AG04449 (cell line): ENCODE data around the gene CRHR2.

ENCODE experiments used
- CTCF ChIA-PET: fragments of 350-600 bp; formaldehyde crosslinking; extraction: SDS; loops from one replicate; lab custom pipeline; 2021; ENCODE audit warnings: antibody characterized with exemption; lab: Yijun Ruan, JAX
- POLR2A ChIA-PET: fragments of 400-600, 350-600 bp; formaldehyde crosslinking; extraction: SDS; loops from one replicate; lab custom pipeline; 2020; ENCODE audit warnings: antibody characterized with exemption, inconsistent platforms; lab: Yijun Ruan, JAX
- DNase-seq: peaks from one replicate; pipeline ENCODE4 v3.0.0-alpha.2; 2010; ENCODE audit warnings: low read depth, low spot score
- H3K4me3 ChIP-seq: 2 replicates; pipeline ENCODE4 v1.5.1; 2011; ENCODE audit warnings: low read depth, mild to moderate bottlenecking, control low read depth, low read length
- TF ChIP-seq, protein P1 (sequence below): IDR thresholded peaks from one replicate; pipeline ENCODE4 v1.5.1; 2011; ENCODE audit warnings: mild to moderate bottlenecking, moderate library complexity, low read length, control low read depth, inconsistent platforms; ENCODE audit not compliant: insufficient read depth; ENCODE audit errors: missing control alignments

Gene CRHR2

DNA sequence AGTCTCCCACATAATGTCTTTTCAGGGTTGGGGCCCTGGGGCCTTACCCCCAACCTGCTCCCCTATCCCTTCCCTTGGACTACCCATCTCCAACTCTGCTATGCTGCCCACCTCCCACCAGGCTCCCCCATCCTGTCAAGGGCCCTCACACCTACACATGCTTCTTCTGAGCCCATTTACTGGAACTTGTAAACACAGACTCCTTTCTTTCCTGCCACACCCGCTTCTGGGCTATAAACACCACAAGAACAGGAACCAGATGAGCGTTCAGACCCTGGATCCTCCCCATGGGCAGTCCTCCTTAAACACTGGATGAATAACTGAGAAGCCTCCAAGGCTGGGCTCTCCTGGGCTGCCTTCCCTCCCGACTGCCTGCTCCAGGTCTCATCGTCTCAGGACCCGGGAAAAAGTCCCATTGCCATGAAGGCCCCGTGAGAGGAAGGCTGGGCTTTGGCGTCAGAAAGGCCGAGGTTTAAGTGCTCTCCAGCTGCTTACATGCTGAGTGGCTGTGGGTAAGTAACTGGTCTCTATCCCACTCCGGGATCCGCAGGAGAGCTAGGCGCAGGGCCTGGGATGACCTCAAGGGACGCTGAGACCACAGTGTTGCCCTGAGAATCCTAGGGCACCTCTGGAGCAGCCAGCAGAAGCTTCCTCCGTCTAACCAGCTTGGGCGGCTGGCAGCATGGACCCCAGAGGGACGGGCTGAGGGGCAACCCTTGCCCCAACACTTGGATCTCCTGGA lies 15.6 kb upstream of the CRHR2 start:
- CTCF ChIA-PET = interaction anchor here (1.4 kb wide), 1 partner anchor 42 kb away, joined by 5 read pairs; no protein-coding TSS in a partner anchor
- POLR2A ChIA-PET = no interaction called here
- no peak for DNase-seq
- TF ChIP-seq, protein P1, sequence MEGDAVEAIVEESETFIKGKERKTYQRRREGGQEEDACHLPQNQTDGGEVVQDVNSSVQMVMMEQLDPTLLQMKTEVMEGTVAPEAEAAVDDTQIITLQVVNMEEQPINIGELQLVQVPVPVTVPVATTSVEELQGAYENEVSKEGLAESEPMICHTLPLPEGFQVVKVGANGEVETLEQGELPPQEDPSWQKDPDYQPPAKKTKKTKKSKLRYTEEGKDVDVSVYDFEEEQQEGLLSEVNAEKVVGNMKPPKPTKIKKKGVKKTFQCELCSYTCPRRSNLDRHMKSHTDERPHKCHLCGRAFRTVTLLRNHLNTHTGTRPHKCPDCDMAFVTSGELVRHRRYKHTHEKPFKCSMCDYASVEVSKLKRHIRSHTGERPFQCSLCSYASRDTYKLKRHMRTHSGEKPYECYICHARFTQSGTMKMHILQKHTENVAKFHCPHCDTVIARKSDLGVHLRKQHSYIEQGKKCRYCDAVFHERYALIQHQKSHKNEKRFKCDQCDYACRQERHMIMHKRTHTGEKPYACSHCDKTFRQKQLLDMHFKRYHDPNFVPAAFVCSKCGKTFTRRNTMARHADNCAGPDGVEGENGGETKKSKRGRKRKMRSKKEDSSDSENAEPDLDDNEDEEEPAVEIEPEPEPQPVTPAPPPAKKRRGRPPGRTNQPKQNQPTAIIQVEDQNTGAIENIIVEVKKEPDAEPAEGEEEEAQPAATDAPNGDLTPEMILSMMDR = no peak
- H3K4me3 ChIP-seq = no peak overlapping the region

DNA sequence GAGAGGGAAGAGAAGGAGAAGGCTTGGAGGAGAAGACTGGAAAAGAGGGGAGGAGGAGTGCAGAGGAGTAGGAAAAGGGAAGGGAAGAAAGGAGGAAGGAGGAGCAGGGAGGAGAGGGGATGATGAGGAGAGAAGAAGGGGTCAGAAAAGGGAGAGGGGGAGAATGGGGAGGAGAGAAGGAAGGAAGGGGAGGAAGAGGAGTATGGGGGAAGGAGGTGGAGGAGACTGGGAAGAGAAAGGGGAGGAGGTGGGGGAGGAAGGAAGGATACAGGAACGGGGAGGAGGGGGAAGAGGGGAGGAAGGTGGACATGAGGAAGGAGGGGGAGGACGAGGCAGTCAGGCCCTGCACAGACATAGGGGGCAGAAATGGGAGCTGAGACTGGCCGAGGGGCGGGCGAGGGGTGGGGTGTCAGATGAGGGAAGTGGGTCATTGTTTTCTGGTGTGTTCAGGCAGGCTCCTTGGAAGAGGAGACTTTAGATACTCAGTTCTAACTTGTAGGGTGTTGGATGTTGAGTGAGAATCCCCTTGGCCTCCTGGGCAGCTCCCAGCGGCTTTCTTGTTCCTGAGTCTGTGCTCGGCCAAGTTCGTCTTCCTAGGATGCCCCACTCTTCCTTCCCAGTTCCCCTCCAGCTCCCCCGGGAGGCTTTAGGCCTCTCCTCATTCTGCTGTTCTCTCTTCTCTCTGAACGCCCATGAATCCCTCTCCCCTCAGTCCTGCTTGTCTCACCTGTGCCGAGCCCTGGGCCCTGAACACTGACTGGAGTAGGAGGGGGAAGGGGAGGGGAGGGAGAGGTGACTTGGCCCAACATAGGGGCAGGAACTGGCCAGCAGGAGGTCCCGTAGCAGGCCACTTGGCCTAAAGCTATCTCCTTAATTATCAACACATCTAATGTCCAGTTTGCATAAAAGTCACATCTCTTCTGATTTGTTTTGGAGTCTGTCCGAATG lies 12.8 kb upstream of the CRHR2 start:
- ChIA-PET POLR2A (no interaction called here), CTCF (interaction anchor here (1.0 to 1.2 kb wide), 3 partner anchors 9 to 185 kb away, joined by 3 read pairs; no protein-coding TSS in a partner anchor)
- no peak for DNase-seq
- TF ChIP-seq, protein P1 = no peak
- no peak overlapping the region for H3K4me3 ChIP-seq

DNA sequence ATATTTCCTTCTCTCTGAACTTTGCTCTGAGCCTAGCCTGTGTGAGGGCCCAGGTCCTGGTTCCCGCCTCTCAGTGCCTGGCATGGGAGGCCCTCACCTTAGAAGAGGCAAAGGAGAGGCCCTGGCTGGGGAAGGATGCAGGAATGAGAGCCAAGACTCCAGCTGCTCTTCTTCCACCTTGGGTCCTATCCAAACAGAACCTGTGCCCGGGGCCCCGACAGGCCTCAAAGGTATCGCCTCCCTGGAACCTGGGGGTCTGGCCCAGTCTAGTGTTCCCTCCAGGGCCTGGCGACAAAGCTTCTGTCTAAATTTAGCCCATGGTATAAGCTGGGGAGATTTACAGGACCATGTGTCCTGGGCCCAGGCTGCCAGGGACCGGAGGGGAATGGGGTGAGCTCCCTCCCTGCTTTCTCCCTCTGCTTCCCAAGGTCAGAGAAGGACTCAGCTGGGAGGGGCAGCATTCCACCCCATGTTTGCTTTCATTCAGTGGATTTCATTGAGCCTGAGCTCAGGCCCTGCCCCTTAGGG lies 12.0 kb upstream of the CRHR2 start:
- TF ChIP-seq, protein P1 = no peak
- ChIA-PET CTCF (interaction anchor here (1.0 to 1.1 kb wide), 2 partner anchors 10 to 184 kb away, joined by 3 read pairs; no protein-coding TSS in a partner anchor), POLR2A (no interaction called here)
- no peak overlapping the region for H3K4me3 ChIP-seq
- no peak for DNase-seq

DNA sequence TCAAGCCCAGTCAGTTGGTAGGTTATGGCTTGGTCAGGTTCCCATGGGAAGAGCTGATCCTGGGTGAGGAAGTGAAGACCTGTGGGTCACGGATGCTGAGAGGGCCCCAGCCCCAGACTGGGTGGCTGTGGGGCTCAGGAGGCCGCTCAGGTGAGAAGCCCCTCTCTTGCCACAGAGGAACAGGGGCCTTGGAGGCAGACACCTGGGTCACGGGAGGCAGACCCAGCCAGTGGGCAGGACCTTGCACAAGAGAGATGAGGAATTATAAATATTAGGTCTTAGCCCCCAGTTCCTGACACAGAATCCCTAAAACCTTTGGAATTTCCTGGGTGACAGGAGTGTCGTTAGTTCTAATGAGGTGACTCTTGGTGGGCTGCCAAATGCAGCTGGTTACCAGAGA lies 10.6 kb upstream of the CRHR2 start:
- ChIA-PET CTCF (interaction anchor here (0.9 kb wide), 1 partner anchor 8 kb away, joined by 3 read pairs; no protein-coding TSS in a partner anchor), POLR2A (interaction anchor here (0.6 kb wide), 1 partner anchor 9 kb away, joined by 3 read pairs; no protein-coding TSS in a partner anchor)
- no peak overlapping the region for H3K4me3 ChIP-seq
- DNase-seq = no peak
- TF ChIP-seq, protein P1 = no peak

DNA sequence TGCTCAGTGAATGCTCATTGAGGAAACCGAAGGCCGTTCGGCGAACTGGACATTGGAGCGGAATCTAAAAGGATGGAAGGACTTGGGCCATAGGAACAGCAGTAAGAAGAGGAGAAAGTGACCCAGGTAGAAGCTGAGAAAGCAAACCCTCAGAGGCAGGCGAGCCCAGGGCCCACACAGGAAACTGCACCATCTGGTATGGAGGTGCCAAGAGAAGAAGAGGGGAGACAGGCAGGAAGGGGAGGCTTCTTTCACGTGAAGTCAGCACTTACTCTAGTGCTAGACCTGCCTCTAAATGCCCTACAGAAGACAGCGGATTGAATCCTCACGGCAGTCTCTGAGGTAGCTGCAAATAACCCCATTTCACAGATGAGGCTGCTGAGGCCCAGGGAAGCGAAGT lies 10.2 kb upstream of the CRHR2 start:
- H3K4me3 ChIP-seq = no peak overlapping the region
- no peak for DNase-seq
- ChIA-PET CTCF (interaction anchor here (0.9 kb wide), 1 partner anchor 8 kb away, joined by 3 read pairs; no protein-coding TSS in a partner anchor), POLR2A (interaction anchor here (0.6 kb wide), 1 partner anchor 8 kb away, joined by 3 read pairs; no protein-coding TSS in a partner anchor)
- TF ChIP-seq, protein P1 = no peak
